HEK293 (cell line): ENCODE measurements around the gene AGMO.

Source experiments
- CTCF ChIP-seq: fragments of 450-650 bp; formaldehyde crosslinking; IDR thresholded peaks from 2 replicates; pipeline ENCODE4 v1.5.1; 2016; ENCODE audit warnings: missing biosample characterization, missing genetic modification characterization
- INSM2 ChIP-seq: fragments of 450-650 bp; formaldehyde crosslinking; IDR thresholded peaks from 2 replicates; pipeline ENCODE4 v1.5.1; 2016; ENCODE audit warnings: missing biosample characterization, missing genetic modification characterization
- SP2 ChIP-seq: fragments of 450-650 bp; formaldehyde crosslinking; IDR thresholded peaks from 2 replicates; pipeline ENCODE4 v1.5.1; 2016; ENCODE audit warnings: missing biosample characterization, missing genetic modification characterization
- TCF7L2 ChIP-seq: IDR thresholded peaks from 2 replicates; pipeline ENCODE4 v1.6.1; 2011; ENCODE audit warnings: low read depth, mild to moderate bottlenecking, inconsistent platforms, low read length, moderate library complexity, borderline replicate concordance
- ZBTB7A ChIP-seq: fragments of 450-650 bp; formaldehyde crosslinking; IDR thresholded peaks from 2 replicates; pipeline ENCODE4 v1.5.1; 2016; ENCODE audit warnings: low read depth, missing biosample characterization, missing genetic modification characterization
- ZNF10 ChIP-seq: fragments of 450-650 bp; formaldehyde crosslinking; IDR thresholded peaks from 2 replicates; pipeline ENCODE4 v1.5.1; 2017; ENCODE audit warnings: missing biosample characterization, missing genetic modification characterization
- ZNF239 ChIP-seq: fragments of 450-650 bp; formaldehyde crosslinking; IDR thresholded peaks from 2 replicates; pipeline ENCODE4 v1.5.1; 2016; ENCODE audit warnings: missing biosample characterization, missing genetic modification characterization
- ZNF561 ChIP-seq: fragments of 450-650 bp; IDR thresholded peaks from 2 replicates; pipeline ENCODE4 v1.5.1; 2018; ENCODE audit warnings: missing biosample characterization, missing genetic modification characterization, borderline replicate concordance
- ZNF585B ChIP-seq: fragments of 450-650 bp; formaldehyde crosslinking; IDR thresholded peaks from 2 replicates; pipeline ENCODE4 v1.5.1; 2016; ENCODE audit warnings: missing biosample characterization, missing genetic modification characterization

GRCh38 chr7:15326044-15326644, 235.7 kb downstream of the AGMO start:
- TF ChIP-seq ZNF239 (tag by site-specific recombination) (no peak), CTCF (tag by site-specific recombination) (no peak), ZNF10 (tag by site-specific recombination) (no peak), SP2 (no peak), TCF7L2 (no peak), ZBTB7A (tag by site-specific recombination) (no peak), INSM2 (tag by site-specific recombination) (no peak), ZNF585B (tag by site-specific recombination) (no peak), ZNF561 (tag by site-specific recombination) (no peak)
